GM18909 (cell line): ENCODE measurements around the gene C12orf42.

Experiments used
- ATAC-seq: cut with Tn5 transposase; IDR thresholded peaks from one replicate; pipeline ENCODE4 v1.9.1; 2021; ENCODE audit warnings: mild to moderate bottlenecking; ENCODE audit not compliant: unreplicated experiment, poor library complexity

Gene C12orf42

DNA sequence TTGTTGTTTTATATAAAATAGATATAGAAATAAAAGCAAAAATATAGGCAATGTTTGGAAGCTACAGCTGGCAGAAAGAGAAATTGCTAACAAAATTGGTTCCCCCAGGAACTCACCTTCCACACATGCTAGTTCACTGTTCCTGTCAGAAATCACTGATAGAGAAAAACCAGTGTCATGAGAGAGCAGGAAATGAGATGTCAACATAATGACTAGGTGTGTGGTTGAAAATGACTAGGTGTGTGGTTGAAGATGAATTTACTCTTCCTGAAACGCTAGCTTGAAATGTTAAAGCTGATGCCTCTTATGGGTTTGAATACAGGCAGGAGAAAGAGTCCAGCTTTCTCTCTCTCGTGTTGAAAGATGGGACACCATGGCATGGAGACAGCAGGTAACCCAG, 216.3 kb downstream of the C12orf42 start:
- ATAC-seq = peak; percentile 96

DNA sequence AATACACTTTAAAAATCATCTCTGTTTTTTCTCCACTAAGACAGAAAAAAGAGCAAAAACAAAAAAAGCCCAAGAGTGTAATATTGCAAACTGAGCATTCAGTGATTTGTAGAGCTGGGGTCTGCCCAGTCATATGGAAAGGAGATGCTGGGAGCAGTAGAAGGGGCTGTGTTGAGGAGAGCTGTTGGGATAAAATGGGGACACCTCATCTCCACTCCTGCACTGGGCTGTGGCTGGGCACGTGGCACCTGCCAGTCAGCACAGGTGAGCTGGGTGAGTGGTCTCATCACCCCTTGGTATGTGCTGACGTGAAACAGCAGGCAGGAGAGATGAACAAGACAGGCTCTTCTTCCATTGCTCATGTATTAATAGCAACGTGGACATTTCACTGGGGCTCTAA, 217.4 kb downstream of the C12orf42 start:
- no peak for ATAC-seq

- ATAC-seq = no peak
These were observed 222.1 kb downstream of the C12orf42 start for GRCh38 chr12:103273645-103274044.

DNA sequence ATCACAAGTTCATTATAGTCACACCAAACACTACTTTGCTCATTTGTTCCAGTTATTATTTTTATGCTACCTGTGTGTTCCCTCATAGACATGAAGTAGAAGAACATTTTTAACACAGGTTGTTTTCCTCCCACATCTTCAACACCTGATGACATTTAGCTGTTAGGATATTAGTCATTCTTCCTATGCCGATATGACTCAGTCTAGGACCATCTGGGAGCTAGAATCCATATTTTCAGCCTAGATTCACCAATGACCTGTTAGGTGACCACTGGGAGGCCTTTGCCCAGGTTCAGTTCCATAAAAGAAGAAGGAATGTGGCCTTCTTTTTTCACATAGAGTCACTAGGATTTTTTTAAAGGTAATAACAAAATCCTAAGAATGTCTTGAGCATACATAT, 222.8 kb downstream of the C12orf42 start:
- ATAC-seq = no peak

DNA sequence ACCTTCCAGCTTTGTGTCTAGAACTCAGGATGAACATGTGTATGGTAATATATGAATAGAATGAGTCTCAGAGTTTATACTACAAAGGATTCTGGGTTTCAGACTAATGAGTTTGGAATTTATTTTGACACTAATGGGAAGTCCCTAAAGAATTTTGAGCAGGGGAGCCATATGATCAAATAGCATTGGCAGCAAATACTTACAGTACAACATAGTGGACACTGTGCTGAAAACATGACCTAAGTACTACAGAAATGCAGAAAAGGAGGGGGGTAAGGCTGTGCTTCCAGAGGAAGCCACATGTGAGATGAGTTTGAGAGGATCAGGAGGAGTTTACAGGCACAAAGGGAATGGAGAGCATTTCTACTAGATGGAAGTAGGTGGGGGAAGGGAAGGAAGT, 225.8 kb downstream of the C12orf42 start:
- no peak for ATAC-seq

DNA sequence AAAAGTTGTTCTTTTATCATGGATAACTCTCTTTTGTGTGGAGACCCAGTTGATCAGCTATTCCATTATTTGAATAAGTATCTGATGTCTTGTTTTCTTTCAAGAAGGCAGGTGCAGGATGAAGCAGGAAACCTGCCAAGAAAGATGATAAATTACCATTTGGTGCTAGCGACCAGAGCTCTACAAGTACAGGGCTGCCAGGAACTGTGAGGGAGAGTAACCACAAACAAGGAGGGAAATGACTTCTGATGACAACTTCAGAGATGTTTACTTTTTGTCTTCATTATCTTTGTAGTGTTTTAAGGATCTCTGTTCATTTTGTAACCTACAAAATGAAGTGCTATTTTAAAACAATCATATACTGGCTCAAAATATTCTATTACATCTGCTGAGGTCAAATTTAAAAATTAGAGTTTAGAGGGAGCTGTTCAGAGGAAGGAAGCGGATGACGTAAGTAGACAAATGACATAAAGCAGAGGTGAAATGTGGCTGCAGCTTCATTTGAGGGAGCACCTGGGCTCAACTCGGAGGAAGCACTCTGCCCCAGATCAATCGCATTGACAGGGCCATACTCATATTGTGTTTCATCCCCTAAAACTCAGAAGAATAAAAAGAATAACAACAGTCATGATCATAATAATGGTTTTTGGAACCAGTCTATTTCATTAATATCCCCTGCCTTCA, 226.8 kb downstream of the C12orf42 start:
- ATAC-seq = no peak

GRCh38 chr12:103257763-103258162, 238.0 kb downstream of the C12orf42 start:
- no peak for ATAC-seq
